OCI-LY3 (cell line): ENCODE data around the gene PPHLN1.

Source experiments
- H2AFZ ChIP-seq: fragments of 200-600, 300-600 bp; shearing (Covaris generic); 2 replicates; pipeline ENCODE4 v1.6.0; 2014; ENCODE audit warnings: antibody characterized with exemption, low read depth, low read length
- H3K27ac ChIP-seq: fragments of 200-600, 300-600 bp; sonication (generic); 2 replicates; pipeline ENCODE4 v1.5.1; 2014; ENCODE audit warnings: mild to moderate bottlenecking, low read length, moderate library complexity, mixed read lengths
- H3K27me3 ChIP-seq: fragments of 200-600, 300-600 bp; sonication (generic); 2 replicates; pipeline ENCODE4 v1.6.1; 2014; ENCODE audit warnings: low read depth, low read length, mixed read lengths
- H3K36me3 ChIP-seq: fragments of 200-600, 300-600 bp; sonication (generic); replicated peaks from 2 replicates; pipeline ENCODE3; 2014; ENCODE audit warnings: low read depth, low read length, mixed read lengths
- H3K4me1 ChIP-seq: fragments of 300-600, 200-600 bp; sonication (generic); 2 replicates; pipeline ENCODE4 v1.6.1; 2014; ENCODE audit warnings: low read length, mixed read lengths
- H3K4me2 ChIP-seq: fragments of 200-600, 300-600 bp; sonication (generic); 2 replicates; pipeline ENCODE4 v1.6.1; 2014; ENCODE audit warnings: low read length, mixed read lengths
- H3K4me3 ChIP-seq: fragments of 300-600, 200-600 bp; sonication (generic); 2 replicates; pipeline ENCODE4 v1.5.1; 2014; ENCODE audit warnings: antibody characterized with exemption, mild to moderate bottlenecking, low read length, moderate library complexity
- H3K79me2 ChIP-seq: fragments of 300-600, 200-600 bp; shearing (Covaris generic); 2 replicates; pipeline ENCODE4 v1.6.1; 2014; ENCODE audit warnings: mild to moderate bottlenecking, low read length, mixed read lengths
- H3K9ac ChIP-seq: fragments of 300-600, 200-600 bp; shearing (Covaris generic); 2 replicates; pipeline ENCODE4 v1.6.0; 2014; ENCODE audit warnings: mild to moderate bottlenecking, low read length, moderate library complexity
- H3K9me3 ChIP-seq: fragments of 200-600, 300-600 bp; shearing (Covaris generic); 2 replicates; pipeline ENCODE4 v1.6.1; 2014; ENCODE audit warnings: low read length, mixed read lengths; ENCODE audit not compliant: insufficient read depth
- H4K20me1 ChIP-seq: fragments of 200-600, 300-600 bp; sonication (generic); 2 replicates; pipeline ENCODE4 v1.6.1; 2016; ENCODE audit warnings: low read length, mixed read lengths; ENCODE audit not compliant: insufficient read depth
- EZH2phosphoT487 ChIP-seq: fragments of 200-600 bp; shearing (Covaris generic); IDR thresholded peaks from 2 replicates; pipeline ENCODE4 v1.6.1; 2018; ENCODE audit warnings: antibody characterized with exemption, mixed run types, low read depth
- TF ChIP-seq, protein P1 (sequence below): fragments of 200-600, 300-600 bp; sonication (generic); IDR thresholded peaks from 2 replicates; pipeline ENCODE4 v1.5.1; 2014; ENCODE audit warnings: antibody characterized with exemption, low read length, low read depth

PPHLN1 gene

DNA sequence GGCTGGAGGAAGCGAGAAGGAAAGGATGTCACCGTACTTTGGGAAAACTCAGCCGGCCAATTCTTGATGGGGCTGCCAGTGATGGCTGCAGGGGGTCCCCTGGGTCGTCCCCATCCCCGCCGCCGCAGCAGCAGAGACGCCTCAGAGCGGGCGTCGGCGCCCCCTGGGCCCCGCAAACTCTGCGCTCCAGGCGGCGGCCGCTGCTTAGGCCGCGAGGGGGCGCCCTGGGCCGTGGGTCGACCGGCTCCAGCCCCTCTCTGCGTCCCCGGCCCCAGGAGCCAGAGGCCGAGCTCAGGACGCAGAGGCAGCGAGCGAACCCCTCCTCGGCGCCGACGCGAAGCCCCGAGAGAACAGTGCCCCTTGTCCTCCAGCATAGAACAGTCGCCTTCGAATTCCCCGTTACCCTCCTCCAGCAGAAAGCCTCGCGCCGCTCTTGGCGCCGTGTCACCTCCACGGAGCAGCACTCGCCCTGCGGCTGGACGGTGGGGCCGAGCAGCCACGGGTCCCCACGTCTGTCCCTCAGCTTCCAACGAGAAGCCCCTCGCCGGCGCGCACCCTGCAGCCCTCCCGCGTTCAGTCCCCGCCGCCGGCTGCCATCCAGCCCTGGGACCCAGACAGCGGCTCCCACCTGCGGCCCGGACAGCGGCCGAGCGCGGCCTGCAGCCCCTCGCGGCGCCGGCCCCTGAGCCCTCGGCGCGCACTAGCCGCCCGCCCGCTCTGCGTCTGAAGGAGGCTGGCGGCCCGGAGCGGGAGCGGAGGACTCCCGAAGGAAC is 157.0 kb downstream of the PPHLN1 start:
- Histone ChIP-seq H3K27me3 (peaks cover 47% of the 10 kb centered on the region), H2AFZ (peak overlapping the region; percentile 79), H3K4me2 (peak overlapping the region; percentile 92), H3K9me3 (no peaks in the 10 kb centered on the region), H3K9ac (peak overlapping the region; percentile 64), H3K79me2 (no peaks in the 10 kb centered on the region), H4K20me1 (no peaks in the 10 kb centered on the region), H3K36me3 (no peaks in the 10 kb centered on the region), H3K4me3 (peak overlapping the region; percentile 84), H3K27ac (no peak overlapping the region), H3K4me1 (peaks cover 17% of the 10 kb centered on the region)
- TF ChIP-seq, protein P1, sequence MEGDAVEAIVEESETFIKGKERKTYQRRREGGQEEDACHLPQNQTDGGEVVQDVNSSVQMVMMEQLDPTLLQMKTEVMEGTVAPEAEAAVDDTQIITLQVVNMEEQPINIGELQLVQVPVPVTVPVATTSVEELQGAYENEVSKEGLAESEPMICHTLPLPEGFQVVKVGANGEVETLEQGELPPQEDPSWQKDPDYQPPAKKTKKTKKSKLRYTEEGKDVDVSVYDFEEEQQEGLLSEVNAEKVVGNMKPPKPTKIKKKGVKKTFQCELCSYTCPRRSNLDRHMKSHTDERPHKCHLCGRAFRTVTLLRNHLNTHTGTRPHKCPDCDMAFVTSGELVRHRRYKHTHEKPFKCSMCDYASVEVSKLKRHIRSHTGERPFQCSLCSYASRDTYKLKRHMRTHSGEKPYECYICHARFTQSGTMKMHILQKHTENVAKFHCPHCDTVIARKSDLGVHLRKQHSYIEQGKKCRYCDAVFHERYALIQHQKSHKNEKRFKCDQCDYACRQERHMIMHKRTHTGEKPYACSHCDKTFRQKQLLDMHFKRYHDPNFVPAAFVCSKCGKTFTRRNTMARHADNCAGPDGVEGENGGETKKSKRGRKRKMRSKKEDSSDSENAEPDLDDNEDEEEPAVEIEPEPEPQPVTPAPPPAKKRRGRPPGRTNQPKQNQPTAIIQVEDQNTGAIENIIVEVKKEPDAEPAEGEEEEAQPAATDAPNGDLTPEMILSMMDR = peak; percentile 89
- TF ChIP-seq EZH2phosphoT487 = no peak

DNA sequence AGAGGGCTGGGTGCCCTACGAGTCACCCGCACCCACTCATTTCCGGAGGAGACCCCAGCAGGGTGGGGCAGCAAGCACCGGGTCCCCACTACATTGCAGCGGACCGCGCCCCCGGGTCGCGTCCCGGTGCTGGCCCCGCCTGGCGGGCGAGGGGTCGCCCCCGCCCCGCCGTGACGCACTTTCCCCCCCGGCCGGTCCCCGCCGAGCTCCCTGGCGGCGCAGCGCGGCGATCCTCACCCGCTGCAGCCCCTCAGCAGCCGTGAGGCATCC is 157.5 kb downstream of the PPHLN1 start:
- H3K4me1 ChIP-seq = peaks cover 17% of the 10 kb centered on the region
- H3K9ac ChIP-seq = peak overlapping the region; percentile 64
- H3K79me2 ChIP-seq = no peaks in the 10 kb centered on the region
- no peak overlapping the region for H3K27ac ChIP-seq
- peaks cover 43% of the 10 kb centered on the region for H3K27me3 ChIP-seq
- H3K4me2 ChIP-seq = peak overlapping the region; percentile 92
- TF ChIP-seq EZH2phosphoT487 = no peak
- TF ChIP-seq, protein P1 = no peak
- no peaks in the 10 kb centered on the region for H3K36me3 ChIP-seq
- no peaks in the 10 kb centered on the region for H3K9me3 ChIP-seq
- H2AFZ ChIP-seq = peak overlapping the region; percentile 71; the same call in 1 of the 2 replicates
- no peaks in the 10 kb centered on the region for H4K20me1 ChIP-seq
- peak overlapping the region; percentile 84 for H3K4me3 ChIP-seq

DNA sequence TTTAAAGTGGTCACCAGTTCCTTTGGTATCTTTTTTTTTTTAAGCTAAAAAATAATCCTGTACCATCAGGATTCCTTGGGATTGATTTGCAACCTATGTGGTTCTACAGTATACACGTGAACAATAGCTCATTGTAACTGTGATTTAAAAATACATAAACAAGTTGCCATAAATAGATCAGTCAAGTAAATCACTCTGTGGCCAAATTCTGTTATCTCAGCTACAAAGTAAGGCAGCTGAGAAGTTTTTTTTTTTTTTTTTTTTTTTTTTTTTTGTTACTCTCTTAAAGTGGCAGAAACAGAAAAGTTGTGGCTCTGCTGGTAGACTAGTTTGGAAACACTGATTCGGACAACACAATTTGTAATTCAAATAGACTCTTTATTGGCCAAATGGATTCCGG is 159.0 kb downstream of the PPHLN1 start:
- no peak overlapping the region for H3K9ac ChIP-seq
- H3K27ac ChIP-seq = no peak overlapping the region
- H3K27me3 ChIP-seq = peaks cover 35% of the 10 kb centered on the region
- H2AFZ ChIP-seq = no peak overlapping the region
- H3K79me2 ChIP-seq = no peaks in the 10 kb centered on the region
- peaks cover 8% of the 10 kb centered on the region for H3K4me1 ChIP-seq
- no peaks in the 10 kb centered on the region for H3K36me3 ChIP-seq
- no peaks in the 10 kb centered on the region for H4K20me1 ChIP-seq
- H3K4me3 ChIP-seq = no peak overlapping the region
- TF ChIP-seq, protein P1 = no peak
- TF ChIP-seq EZH2phosphoT487 = no peak
- H3K4me2 ChIP-seq = no peak overlapping the region
- no peaks in the 10 kb centered on the region for H3K9me3 ChIP-seq

DNA sequence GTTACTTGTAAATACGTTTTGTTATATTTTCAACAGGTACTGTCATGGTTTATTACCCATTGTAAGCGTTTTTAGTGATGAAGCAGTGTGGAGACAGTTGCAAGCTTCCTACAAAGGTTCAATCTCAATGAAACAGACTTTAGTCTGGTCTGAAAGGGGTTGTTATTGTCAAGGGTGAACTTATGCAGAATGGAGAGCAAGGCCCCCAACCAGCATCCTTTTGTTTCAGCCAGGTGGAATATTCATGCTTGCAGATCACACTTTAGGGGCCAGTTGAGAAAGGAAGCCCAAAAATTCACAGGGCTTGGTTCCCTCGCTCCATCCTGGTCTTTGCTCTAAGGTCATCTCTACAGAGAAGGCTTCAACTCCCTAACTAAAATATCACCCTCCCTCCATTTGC is 159.9 kb downstream of the PPHLN1 start:
- Histone ChIP-seq H3K4me1 (peaks cover 8% of the 10 kb centered on the region), H3K27me3 (peaks cover 35% of the 10 kb centered on the region), H4K20me1 (no peaks in the 10 kb centered on the region), H3K36me3 (no peaks in the 10 kb centered on the region), H2AFZ (no peak overlapping the region), H3K9me3 (no peaks in the 10 kb centered on the region), H3K27ac (no peak overlapping the region), H3K9ac (no peak overlapping the region), H3K4me3 (no peak overlapping the region), H3K4me2 (no peak overlapping the region), H3K79me2 (no peaks in the 10 kb centered on the region)
- TF ChIP-seq, protein P1 = no peak
- no peak for TF ChIP-seq EZH2phosphoT487
